Upper lobe of left lung (tissue), 6 donors: ENCODE measurements around the gene SGPL1. TPM values are rescaled to one million over a fixed set of nuclear protein-coding genes. Genes with fewer than 3 reads are reported as not detected.
"Not testable (repeated sequence)": the region's sequence is repeated elsewhere in the genome, so short reads cannot be mapped to it uniquely, and the experiment has no call there.

ENCODE experiments used
- ATAC-seq, 2 donors: fragments of 200-7000 bp; cut with Tn5 transposase; one replicate each; pipeline ENCODE4 v1.9.1; 2022; ENCODE audit warnings: mild to moderate bottlenecking in 2 of 2, moderate library complexity in 2 of 2; ENCODE audit not compliant: low FRiP score in 2 of 2
- DNase-seq, 2 donors: peaks; one replicate each; pipeline ENCODE4 v3.0.0-alpha.2; 2019 to 2020
- H3K27ac ChIP-seq, 4 donors: fragments of 200-600 bp; sonication (generic); one replicate each; pipeline ENCODE4 v1.5.1; 2016 to 2019
- H3K27me3 ChIP-seq, 4 donors: fragments of 200-600 bp; sonication (generic); one replicate each; pipeline ENCODE4 v1.5.1; 2017 to 2019
- H3K36me3 ChIP-seq, 4 donors: fragments of 200-600 bp; sonication (generic); one replicate each; pipeline ENCODE4 v1.5.1; 2016 to 2019
- H3K4me1 ChIP-seq, 4 donors: fragments of 200-600 bp; sonication (generic); one replicate each; pipeline ENCODE4 v1.5.1; 2018 to 2019
- H3K4me3 ChIP-seq, 4 donors: fragments of 200-600 bp; sonication (generic); one replicate each; pipeline ENCODE4 v1.5.1; 2017 to 2019; ENCODE audit warnings: mild to moderate bottlenecking in 2 of 4, moderate library complexity in 1 of 4
- H3K9me3 ChIP-seq, 4 donors: fragments of 200-600 bp; sonication (generic); one replicate each; pipeline ENCODE4 v1.5.1; 2018 to 2019
- CTCF ChIP-seq, 6 experiments: fragments of 450-650 bp in 4 of 6; fragments of 200-600 bp in 2 of 6; sonication (generic) in 2 of 6; IDR thresholded peaks; one replicate each; pipeline ENCODE4 v1.5.1; 2016 to 2019; ENCODE audit warnings: antibody characterized with exemption in 6 of 6
- EP300 ChIP-seq, 4 donors: sonication (generic); formaldehyde crosslinking; IDR thresholded peaks; one replicate each; pipeline ENCODE4 v1.5.1; 2017; ENCODE audit warnings: antibody characterized with exemption in 4 of 4, control low read depth in 2 of 4
- POLR2A ChIP-seq, 4 donors: fragments of 450-650 bp; IDR thresholded peaks; one replicate each; pipeline ENCODE4 v1.5.1; 2016 to 2017; ENCODE audit warnings: antibody characterized with exemption in 4 of 4, mild to moderate bottlenecking in 2 of 4
- POLR2AphosphoS5 ChIP-seq, 2 donors: sonication (generic); formaldehyde crosslinking; IDR thresholded peaks; one replicate each; pipeline ENCODE4 v1.5.1; 2017; ENCODE audit warnings: antibody characterized with exemption in 2 of 2
- WGBS, 2 donors: methylation state at CpG; one replicate each; pipeline ENCODE4 v1.1.5; 2017 to 2018; 5-methylcytosine and 5-hydroxymethylcytosine counted together
- total RNA-seq, 6 donors: library from RNA; depleted of rRNA in 4 of 6; stranded (reverse); fragments of >200 nt in 4 of 6; gene quantifications; one replicate each; pipeline versions ENCODE4 v1.1.0 to v1.2.1, GENCODE V29; 2016 to 2021
- donor health status: DM: no; HTN: no; CAD: no; lungs with moderate emphysema.
- donor health status: DM: no; HTN: yes; CAD: no; lungs with severe emphysema.

Gene SGPL1
- total RNA-seq, 6 donors from 2014 or later = 18.4 to 43.8 (median 30.4) TPM

- Histone ChIP-seq H3K36me3 (peaks cover 0 to 84% (median 10%) of the 10 kb centered on the region in 4 donors), H3K27me3 (no peaks in the 10 kb centered on the region), H3K27ac (no peak overlapping the region), H3K4me3 (no peak overlapping the region), H3K4me1 (peaks cover 0 to 6% (median 0%) of the 10 kb centered on the region in 4 donors), H3K9me3 (no peaks in the 10 kb centered on the region)
- TF ChIP-seq POLR2AphosphoS5 (IDR thresholded peaks at IDR 0.05) = no peak
- no peak for TF ChIP-seq EP300 (IDR thresholded peaks at IDR 0.05)
- no peak for TF ChIP-seq POLR2A (IDR thresholded peaks at IDR 0.05)
- no peak for TF ChIP-seq CTCF (IDR thresholded peaks at IDR 0.05)
- ATAC-seq = no peak
- WGBS, 2 donors = 48 to 52% methylated on average over 2 of the region's 2 CpGs
- DNase-seq = peak in 1 of 2 donors; percentile 36
Observed at GRCh38 chr10:70856454-70856853, 40.7 kb downstream of the SGPL1 start.

GRCh38 chr10:70858759-70859158, 43.0 kb downstream of the SGPL1 start:
- TF ChIP-seq EP300 (IDR thresholded peaks at IDR 0.05) (no peak), CTCF (IDR thresholded peaks at IDR 0.05) (no peak), POLR2AphosphoS5 (IDR thresholded peaks at IDR 0.05) (no peak), POLR2A (IDR thresholded peaks at IDR 0.05) (no peak)
- H3K4me3 ChIP-seq = no peak overlapping the region
- H3K9me3 ChIP-seq = no peaks in the 10 kb centered on the region
- H3K27ac ChIP-seq = no peak overlapping the region
- no peak for DNase-seq
- WGBS, 2 donors = 79 to 82% methylated on average over 5 of the region's 5 CpGs
- H3K4me1 ChIP-seq = peaks cover 0 to 6% (median 0%) of the 10 kb centered on the region in 4 donors
- H3K36me3 ChIP-seq = peaks cover 0 to 83% (median 22%) of the 10 kb centered on the region in 4 donors
- no peak for ATAC-seq
- no peaks in the 10 kb centered on the region for H3K27me3 ChIP-seq

- not testable (repeated sequence) for H3K4me1 ChIP-seq, H3K9me3 ChIP-seq, H3K27ac ChIP-seq, ATAC-seq, H3K4me3 ChIP-seq, H3K27me3 ChIP-seq
- 96 to 98% methylated on average over 10 to 30 of the region's 42 CpGs for WGBS, 2 donors
- peak in 1 of 2 donors; percentile 71 for DNase-seq
- peaks cover 0 to 63% (median 16%) of the 10 kb centered on the region in 4 donors for H3K36me3 ChIP-seq
Observed at GRCh38 chr10:70861495-70862197, 45.9 kb downstream of the SGPL1 start.

- no peak for TF ChIP-seq CTCF (IDR thresholded peaks at IDR 0.05)
- no peak for DNase-seq
- no peak overlapping the region for H3K27ac ChIP-seq
- no peaks in the 10 kb centered on the region for H3K9me3 ChIP-seq
- H3K4me3 ChIP-seq = no peak overlapping the region
- H3K36me3 ChIP-seq = peaks cover 0 to 45% (median 16%) of the 10 kb centered on the region in 4 donors
- peaks cover 0 to 3% (median 0%) of the 10 kb centered on the region in 4 donors for H3K4me1 ChIP-seq
- no peak for ATAC-seq
- H3K27me3 ChIP-seq = no peaks in the 10 kb centered on the region
Observed at GRCh38 chr10:70863470-70864160, 47.9 kb downstream of the SGPL1 start.

- TF ChIP-seq POLR2A (IDR thresholded peaks at IDR 0.05) = no peak
- no peak for TF ChIP-seq POLR2AphosphoS5 (IDR thresholded peaks at IDR 0.05)
- no peak for TF ChIP-seq EP300 (IDR thresholded peaks at IDR 0.05)
- no peak for TF ChIP-seq CTCF (IDR thresholded peaks at IDR 0.05)
- 100% methylated on average over 1 of the region's 1 CpG for WGBS, 2 donors
- no peak for ATAC-seq
Observed at GRCh38 chr10:70864935-70865334, 49.2 kb downstream of the SGPL1 start.

More at GRCh38 chr10:70864935-70865334, 49.2 kb downstream of the SGPL1 start:
- no peak overlapping the region for H3K27ac ChIP-seq
- H3K9me3 ChIP-seq = no peaks in the 10 kb centered on the region
- DNase-seq = no peak
- peaks cover 0 to 3% (median 0%) of the 10 kb centered on the region in 4 donors for H3K4me1 ChIP-seq
- H3K36me3 ChIP-seq = peaks cover 0 to 45% (median 19%) of the 10 kb centered on the region in 4 donors
- H3K27me3 ChIP-seq = no peaks in the 10 kb centered on the region
- H3K4me3 ChIP-seq = no peak overlapping the region
